ENCODE measurements around the gene FGF11.

DNA sequence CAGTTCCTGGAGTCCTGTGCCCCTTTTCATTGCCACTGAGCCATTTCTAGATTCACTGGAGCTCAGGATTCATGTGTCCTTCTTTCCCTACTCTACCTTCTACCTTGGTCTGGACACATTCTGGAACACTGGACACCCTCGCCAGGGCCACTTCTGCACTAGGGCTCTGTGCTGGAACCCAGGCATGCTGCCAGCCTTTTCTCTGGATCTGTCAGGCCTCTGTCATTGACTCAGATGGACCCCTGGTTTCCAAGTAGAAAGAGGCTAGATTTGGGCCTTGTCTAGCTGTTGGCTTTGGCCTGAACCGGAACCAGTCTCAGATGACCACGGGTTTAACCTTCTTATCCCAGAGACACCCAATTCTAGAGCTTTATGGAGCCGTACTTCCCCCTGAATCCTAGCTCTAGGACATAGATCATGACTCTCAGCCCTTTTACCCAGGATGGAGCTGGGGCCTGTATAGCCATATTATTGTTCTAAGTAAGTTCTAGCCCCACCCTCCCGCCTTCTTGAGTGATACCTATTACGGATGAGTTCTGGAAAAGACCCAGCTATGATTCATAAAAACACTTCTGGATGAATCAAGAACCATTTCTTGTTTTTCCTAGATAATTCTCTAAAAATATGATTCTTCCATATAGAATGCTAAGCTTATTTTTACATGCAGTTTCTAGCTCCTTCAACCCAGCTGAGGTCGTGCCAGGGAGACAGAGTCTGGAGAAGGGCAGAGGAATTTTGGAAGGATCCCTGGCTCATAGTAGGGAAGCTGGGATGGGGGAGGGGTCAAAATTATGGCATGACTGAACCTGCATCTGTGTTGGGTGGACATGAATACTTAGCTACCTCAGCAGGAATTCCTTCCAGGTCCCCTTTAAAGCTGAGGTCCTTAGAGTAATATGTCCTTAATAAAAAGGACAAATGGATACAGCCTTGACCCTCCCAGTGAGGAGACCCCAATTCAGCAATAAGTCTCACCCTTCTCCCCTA is 4.5 kb downstream of the FGF11 start:
- TF ChIP-seq, protein P1, sequence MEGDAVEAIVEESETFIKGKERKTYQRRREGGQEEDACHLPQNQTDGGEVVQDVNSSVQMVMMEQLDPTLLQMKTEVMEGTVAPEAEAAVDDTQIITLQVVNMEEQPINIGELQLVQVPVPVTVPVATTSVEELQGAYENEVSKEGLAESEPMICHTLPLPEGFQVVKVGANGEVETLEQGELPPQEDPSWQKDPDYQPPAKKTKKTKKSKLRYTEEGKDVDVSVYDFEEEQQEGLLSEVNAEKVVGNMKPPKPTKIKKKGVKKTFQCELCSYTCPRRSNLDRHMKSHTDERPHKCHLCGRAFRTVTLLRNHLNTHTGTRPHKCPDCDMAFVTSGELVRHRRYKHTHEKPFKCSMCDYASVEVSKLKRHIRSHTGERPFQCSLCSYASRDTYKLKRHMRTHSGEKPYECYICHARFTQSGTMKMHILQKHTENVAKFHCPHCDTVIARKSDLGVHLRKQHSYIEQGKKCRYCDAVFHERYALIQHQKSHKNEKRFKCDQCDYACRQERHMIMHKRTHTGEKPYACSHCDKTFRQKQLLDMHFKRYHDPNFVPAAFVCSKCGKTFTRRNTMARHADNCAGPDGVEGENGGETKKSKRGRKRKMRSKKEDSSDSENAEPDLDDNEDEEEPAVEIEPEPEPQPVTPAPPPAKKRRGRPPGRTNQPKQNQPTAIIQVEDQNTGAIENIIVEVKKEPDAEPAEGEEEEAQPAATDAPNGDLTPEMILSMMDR (IDR thresholded peaks at IDR 0.05) = no peak
- no peak for TF ChIP-seq POLR2AphosphoS5 (IDR thresholded peaks at IDR 0.05)
- no peak for TF ChIP-seq POLR2A (IDR thresholded peaks at IDR 0.05)

Data from upper lobe of left lung (tissue), 4 donors.